ENCODE measurements around the gene WWC2.
"Not testable (repeated sequence)": the region's sequence is repeated elsewhere in the genome, so short reads cannot be mapped to it uniquely, and the experiment has no call there.

WWC2 gene

DNA sequence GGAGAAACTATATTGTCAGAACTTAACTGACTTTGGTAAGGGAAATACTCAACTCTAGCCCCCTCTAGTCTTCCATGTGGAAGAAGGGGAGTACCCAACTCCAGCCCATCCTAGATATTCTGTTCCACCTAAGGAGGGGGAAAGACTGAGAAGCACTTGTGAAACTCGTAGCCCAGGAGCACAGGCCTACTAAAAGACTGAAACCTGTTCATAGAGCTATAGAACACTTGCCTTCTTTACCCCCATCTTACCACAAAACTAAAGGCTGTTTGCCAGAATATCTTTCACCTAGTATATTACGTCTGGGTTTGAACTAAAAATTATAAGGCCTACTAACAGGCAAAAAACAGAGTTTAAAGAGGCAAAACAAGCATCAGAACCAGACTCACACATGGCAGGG lies 205.5 kb downstream of the WWC2 start:
- no peak for DNase-seq

DNA sequence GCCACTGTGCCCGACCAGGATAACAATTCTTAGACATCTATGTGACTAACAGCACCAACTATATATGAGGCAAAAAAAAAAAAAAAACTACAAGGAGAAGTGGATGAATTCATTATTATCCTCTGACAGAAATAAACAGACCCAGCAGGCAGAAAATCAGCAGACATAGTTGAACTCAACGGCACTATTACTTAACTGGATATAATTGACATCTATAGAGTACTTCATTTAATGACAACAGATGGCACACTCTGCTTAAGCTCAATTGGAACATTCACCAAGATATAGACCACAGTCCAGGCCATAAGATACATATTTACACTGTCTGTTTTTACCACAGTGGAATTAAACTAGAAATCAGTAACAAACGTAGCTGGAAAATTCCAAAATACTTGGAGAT lies 207.8 kb downstream of the WWC2 start:
- DNase-seq, result no peak

DNA sequence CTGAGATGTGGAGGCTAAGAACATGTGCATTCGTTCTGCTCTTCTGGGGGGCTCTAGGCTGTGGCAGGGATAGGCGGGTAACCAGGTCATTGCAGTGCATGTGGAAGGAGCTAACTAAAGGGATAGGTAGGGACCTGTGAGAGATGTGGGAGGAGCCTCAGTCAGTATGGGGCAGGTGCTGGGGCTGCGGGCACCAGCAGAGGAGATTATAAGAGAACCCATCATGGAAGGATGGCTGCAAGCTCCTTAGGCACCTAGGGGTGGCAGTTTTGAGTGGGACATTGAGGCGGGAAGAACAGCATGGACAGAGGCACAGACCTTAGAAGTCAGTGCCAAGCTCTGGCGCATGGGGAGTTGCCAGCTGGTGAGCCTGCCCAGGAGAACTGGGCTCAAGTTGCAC lies 213.8 kb downstream of the WWC2 start:
- DNase-seq, result no peak

DNA sequence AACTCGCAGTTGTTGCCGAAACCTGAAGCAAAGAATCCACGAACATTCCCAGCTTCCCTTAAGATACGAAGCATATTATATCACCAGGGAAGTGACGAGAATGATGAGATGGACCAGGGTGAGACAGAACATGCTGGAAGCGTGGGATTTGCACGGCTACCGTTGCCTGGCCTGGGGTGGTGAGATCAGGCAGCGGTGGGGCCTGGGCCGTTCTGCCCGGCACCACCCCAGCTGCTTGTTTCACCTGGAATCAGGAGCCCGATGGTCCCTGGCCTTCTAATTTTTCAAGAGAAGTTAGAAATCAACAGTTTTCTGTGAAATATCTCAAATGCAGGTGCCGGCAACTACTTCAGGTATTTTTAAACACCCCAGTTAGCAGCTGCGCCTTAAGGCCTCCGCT lies 215.3 kb downstream of the WWC2 start:
- no peak for DNase-seq

DNA sequence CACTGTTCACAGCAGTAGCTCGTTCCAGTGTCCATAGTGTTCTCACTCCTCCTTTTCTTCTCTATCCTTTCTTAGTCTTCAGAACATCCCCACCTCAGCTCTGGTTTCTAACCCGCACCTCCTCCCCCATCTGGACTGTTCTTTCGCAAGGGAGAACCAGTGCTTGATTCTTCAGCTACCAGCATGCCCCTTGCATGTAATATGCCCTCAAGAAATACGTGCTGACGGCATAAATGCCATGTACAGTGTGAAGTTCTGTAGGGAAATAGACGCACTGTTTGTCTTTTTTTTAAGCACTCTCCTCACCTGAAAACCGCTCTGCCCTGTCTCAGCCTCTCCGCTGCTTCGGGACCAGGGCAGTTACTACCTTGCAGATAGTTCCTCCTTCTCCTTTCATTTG lies 215.7 kb downstream of the WWC2 start:
- no peak for DNase-seq

DNA sequence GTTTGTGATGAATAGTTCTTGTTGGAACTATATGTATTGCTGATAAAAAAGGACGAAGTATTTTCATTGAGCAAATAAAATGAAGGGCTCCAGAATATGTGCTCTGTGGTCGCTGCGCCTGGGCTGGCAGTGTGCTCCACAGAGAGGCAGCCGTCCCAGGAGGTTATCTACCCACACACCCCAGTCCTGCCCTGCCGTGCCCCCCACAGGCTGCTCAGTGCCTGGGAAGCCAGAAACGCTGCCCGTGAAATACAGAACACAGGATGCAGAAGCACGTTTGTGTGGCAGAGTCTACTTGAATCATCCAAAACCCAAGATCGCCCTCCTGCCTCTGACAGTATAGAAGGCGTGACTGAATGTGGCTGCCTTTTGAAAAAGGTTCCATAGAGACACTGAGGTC lies 219.6 kb downstream of the WWC2 start:
- no peak for DNase-seq

DNA sequence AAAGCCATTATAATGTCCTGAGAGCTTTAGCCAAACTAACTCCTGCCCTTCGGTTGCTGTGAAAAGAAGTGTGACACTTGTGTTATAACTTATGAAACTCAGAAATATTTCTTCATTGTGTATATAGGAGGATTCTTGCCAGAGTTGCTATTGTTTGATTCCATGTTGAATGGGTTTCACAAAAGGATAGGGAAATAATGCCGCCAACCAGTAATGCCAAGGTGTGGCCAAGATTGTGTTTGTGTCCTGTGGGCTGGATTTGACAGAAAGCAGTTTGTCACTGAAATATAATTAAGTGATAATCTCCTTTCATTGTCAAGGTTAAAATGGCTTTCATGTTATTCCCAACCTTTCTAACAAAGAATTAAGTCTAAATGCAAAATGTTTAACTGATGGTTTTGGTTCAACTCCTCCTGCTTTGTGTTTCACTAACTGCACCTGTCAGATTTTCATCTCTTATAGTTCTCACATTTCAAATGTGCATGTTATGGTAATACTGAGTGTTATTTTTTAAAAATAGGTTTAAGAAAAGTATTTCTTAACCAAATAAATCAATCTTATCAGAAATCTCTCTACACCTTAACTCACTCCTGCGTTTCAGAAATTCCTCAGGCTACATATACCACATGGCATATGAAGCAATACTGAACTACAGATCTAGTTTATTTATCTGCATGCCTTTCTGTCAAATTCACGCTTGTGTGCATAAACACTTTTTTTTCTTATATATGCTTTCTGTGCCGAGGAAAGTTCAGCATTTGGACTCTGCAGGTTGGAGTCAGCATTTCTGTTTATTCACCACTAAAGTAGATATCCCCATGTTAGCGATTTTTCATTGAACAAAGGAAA lies 221.4 kb downstream of the WWC2 start, which contains the start of gene CLDN22:
TSS of gene CLDN22 (minus strand) at position 66 of the 849 bp plus-strand sequence. CDS start at position 8, 58 bp downstream.
- DNase-seq, result no peak

DNA sequence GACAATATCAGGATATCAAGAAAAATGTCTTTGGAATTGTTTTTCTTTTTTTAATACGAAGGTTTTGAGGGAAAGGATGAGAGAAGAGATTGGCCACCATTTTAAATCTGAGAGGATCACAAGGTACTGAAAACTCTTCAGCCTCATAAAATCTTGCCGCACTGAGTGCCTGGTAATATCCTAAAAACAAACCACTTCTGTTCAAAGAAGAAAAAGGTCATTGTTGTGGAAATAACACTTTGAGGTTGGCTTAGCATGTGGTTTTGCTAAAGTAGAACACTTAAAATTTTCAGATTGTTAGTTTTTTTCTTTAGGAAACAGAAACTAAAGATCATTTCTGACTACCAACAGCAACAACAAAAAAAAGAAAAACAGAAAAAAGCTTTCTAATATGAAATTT lies 222.0 kb downstream of the WWC2 start:
- no peak for DNase-seq

DNA sequence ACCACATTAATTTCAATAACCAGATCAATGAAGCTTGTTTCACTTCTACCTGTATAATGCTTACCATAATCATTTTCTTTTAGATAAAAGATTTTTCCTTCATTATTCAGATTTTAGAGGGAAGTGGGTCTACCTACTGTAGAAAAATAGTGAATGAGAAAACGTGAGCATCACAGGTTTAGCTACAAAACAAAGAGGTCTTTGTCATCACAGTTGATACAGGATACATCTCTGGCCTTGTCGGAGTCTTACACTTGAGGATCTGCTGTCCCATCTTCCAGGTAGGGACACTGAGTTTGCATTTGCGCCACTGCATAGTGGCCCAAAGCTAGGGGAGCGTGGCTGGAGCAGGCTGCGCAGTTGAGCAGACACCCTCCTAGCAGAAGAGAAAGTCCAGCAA lies 222.5 kb downstream of the WWC2 start:
- DNase-seq, result no peak

DNA sequence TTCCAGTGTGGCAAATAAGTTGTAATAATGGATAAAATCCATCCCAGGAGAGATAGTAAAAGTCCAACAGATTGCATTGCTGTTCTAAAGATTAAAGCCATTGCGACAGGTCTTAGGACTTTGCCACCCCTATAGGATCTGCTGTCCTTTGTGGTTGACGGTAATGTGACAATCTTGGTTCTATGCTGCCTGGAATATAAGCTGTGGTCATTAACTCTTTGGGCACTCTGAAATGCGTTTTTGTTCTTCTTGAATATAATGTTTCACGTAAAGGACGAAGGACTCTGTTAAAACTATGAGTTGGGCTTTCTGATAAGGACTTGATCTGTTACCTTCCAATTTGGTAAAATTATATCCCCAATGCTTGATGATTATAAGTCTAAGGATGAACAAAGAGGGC lies 223.3 kb downstream of the WWC2 start, which contains the start of gene CLDN24:
TSS of gene CLDN24 (minus strand) at position 101 of the 400 bp plus-strand sequence. CDS start at position 101, 0 bp downstream.
- no peak for DNase-seq

DNA sequence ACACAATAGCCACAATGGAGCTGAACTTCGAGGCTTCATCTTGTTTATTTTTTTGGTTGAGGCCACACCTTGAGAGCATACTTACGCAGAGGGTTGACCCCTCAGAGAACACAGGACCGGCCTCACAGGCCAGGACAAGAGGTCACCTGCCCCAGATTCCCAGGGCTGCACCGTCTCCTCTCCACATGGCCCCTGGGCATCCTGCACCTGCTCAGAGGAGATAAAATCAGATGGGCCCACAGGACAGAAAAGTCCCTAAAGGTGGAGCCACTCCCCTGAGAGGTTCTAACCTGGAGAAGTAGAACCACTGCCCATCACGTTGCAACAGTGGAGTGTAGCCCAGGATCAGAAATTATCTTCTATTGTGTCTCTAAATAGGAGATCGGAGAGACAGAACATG lies 224.2 kb downstream of the WWC2 start:
- DNase-seq, result no peak

DNA sequence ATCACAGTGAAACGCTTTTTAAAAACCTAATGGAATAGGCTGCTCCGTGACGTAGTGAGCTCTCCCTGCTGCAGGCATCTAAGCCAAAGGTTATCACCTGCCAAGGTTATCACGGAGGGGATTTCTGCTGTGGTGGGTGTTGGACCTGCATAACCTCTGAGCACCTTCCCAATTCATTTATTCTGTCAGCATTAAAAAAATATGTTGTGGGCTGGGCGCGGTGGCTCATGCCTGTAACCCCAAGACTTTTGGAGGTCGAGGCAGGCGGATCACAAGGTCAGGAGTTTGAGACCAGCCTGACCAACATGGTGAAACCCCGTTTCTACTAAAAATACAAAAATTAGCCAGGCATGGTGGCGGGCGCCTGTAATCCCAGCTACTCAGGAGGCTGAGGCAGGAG lies 225.0 kb downstream of the WWC2 start:
- DNase-seq, result not testable (repeated sequence)

DNA sequence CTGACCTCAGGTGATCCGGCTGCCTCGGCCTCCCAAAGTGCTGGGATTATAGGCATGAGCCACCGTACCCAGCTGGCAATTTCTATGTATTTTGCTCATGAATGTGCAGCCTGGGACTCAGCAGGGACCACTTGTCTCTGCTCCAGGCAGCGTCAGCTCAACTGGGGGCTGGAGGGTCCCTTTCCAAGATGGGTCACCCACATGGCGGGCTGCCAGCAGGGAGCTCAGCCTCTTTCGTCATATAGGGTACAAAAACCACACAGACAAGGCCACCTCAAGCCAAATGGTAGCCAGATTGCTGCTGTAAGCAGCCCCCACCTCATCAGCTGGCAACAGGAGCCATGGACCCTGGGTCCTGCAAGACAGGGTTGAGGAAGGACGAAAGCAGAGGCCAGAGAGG lies 225.6 kb downstream of the WWC2 start:
- no peak for DNase-seq

DNA sequence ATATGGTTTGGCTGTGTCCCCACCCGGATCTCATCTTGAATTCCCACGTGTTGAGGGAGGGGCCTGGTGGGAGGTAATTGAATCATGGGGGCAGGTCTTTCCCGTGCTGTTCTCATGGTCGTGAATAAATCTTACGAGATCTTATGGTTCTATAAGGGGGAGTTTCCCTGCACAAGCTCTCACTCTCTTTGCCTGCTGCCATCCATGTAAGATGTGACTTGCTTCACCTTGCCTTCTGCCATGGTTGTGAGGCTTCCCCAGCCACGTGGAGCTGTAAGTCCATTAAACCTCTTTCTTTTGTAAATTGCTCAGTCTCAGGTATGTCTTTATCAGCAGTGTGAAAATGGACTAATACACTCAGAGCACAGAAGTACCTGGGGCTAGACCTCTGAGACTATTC lies 227.3 kb downstream of the WWC2 start:
- DNase-seq, result not testable (repeated sequence)

DNA sequence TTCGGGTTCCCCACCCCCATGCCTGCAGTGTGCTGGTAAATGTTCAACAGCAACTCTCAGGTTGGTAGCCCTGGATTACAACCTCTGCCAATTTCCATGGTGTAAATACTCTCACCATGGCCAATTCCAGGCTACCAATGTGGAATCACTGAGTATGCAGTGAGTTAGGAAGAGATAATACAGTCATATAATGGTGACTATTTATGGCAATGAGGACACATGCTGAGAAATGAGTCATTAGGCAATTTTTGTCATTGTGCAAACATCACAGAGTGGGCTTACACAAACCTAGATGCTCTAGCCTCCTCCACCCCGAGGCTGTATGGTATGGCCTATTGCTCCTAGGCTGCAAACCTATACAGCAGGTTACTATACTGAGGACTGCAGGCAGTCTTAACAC lies 227.8 kb downstream of the WWC2 start:
- no peak for DNase-seq

DNA sequence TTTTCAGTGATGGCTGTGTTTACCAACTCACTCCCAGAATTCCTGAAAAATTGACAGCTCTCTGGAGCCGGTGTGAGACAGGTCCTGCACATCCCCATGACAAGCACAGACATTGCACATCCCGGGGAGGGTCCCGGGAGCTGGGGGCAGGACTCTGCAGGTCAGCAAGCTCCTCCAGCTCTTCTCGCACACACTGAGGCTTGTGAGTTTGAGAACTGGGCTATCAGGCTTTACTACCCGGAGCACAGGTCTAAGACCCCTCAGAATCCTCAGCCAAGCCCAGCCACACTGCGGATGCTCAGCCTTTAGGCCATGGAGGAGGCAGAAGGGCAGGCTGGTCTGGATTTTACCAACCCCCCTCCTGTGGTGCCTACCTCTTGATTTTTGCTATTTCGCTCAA lies 228.8 kb downstream of the WWC2 start:
- DNase-seq, result no peak

DNA sequence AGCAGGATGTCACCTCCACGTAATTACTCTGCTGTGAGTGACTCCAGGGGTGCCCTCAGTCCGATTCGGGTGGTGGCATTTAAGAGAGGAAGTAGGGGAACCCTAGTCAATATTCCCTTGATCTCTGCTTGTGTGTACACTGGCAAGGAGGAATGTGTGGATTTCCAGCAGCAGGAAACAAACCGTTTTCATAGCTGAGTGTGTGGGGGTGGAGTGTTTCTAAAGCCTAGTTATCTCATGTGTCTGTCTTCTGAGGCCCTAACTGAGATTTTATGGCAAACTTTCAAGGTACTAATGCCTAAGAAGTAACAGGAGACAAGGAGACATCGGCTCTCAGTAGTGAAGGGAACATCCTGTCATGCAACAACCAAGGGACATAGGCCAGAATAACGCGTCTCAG lies 229.8 kb downstream of the WWC2 start:
- no peak for DNase-seq

DNA sequence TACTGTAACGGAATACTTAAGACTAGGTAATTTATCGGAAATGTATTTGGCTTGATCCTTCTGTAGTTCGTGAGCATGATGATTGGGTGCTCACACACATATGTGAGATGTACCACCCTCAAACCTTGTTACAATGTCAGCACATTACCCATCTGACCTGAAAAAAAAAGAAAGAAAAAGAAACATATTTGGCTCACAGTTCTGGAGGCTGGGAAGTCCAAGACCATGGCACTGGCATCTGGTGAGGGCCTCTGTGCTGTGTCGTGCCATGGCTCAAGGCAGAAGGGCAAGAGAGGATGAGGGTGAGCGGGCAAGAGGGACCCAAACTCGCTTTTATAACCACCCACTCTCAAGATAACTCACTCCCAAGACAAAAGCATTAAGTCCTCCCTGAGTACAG lies 230.2 kb downstream of the WWC2 start:
- DNase-seq, result no peak

DNA sequence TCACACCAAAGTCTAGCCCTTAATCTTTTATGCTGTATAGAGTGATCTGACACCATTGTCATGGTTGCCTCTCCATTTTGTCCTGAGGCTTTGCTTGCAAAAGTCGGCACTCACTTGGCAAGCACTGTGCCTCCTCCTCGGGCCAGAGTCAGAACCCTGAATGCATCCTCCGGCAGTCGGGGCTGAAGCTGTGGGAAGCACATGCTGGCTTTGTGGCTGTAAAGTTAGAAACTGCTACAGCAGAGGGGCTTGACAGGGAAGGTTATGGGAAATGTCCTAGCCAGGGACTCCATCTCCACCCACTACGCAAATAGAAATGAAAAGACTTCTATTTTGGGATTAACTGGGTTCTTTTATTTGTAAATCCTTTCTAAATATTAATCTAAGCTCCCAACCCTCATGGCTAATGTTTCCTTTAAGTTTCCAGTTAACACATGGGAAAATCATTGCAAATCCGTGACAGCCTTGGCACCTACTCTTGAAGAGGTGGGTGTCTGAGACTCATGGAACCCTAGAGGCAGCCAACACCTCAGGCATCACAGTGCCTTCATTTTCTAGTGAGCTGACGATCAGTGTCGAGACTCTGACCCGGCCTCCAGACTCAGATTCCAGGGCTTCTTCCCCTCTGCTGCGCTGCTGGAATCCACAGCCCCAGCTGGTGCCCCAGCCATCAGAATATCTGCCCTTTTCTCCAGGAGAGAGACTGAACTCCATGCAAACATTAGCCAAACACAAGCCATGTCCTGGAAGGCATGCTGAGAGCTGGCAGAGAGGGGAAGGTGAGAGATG lies 231.1 kb downstream of the WWC2 start:
- DNase-seq, result no peak

DNA sequence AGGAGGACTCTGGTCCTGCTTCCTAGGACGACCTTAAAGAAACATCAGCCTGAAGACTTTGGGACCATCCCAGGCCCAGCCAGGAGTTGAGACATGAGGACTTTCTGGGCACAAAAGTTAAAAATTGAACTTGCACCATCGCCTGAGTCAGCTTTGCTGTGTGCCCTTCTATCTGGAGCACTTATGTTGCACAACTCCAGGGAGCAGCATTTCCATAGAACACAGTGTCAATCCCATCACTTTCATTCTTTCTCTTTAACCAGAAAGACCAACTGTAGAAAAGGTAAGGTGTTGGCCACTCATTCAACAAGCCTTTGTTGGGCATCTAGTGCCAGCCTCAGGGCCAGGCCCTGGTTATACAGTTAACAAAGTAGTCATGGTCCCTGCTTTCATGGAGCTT lies 231.8 kb downstream of the WWC2 start:
- no peak for DNase-seq

DNA sequence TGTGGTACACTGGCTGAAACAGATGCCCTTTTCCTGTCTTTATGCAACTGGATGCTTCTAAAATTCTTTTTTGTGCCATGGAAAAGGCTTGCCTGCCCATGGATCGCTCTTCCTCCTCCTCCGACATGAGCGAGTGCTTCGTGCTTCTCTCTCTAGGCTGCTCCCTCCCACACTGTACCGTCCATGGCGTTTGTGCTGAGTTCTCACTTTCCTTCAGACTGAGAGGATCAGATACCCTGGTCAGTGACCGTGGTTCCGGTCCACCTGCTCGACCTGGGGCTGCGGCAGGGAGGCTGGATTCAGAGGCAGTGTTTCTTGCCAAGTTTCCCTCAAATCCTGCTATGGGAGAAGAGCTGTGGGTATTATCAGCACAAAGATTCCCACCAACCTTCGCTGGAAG lies 233.4 kb downstream of the WWC2 start:
- DNase-seq, result no peak

DNA sequence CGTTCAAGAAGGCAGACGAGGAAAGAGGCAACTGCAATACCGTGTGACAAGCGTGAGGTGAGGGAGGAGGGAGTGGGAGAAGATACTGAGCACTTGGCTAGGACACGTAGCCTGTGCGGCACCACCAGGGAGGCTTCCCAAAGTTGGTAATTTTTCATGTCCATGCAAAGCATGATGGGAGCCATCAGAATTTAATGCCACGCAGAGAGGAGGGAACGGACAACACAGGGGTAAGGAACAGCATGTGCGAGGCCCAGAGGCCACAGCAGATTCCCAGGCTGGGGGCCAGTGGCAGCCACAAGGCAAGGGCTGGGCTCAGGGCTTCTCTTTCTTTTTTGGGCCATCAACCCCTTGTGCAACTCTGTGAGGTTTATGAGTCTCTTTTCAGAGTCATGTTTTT lies 234.1 kb downstream of the WWC2 start:
- DNase-seq, result no peak

DNA sequence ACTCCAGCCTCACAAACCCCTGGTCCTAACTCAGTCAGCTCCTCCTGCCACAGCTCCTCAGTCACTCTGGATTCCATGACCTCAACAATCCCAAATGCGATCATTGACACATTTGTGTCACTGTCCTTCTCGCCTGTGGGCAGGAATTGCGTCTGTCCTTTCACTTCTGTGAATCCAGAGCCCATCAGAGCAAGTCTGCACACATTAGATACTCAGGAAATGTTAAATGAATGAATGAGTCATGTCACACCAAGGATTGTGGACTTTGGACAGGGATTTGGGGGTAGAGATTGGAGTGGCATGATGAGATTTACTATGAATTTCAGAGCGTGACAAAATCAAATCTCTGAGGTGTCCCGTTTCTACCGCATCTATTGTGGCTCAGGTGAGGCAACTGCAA lies 234.9 kb downstream of the WWC2 start:
- no peak for DNase-seq

DNA sequence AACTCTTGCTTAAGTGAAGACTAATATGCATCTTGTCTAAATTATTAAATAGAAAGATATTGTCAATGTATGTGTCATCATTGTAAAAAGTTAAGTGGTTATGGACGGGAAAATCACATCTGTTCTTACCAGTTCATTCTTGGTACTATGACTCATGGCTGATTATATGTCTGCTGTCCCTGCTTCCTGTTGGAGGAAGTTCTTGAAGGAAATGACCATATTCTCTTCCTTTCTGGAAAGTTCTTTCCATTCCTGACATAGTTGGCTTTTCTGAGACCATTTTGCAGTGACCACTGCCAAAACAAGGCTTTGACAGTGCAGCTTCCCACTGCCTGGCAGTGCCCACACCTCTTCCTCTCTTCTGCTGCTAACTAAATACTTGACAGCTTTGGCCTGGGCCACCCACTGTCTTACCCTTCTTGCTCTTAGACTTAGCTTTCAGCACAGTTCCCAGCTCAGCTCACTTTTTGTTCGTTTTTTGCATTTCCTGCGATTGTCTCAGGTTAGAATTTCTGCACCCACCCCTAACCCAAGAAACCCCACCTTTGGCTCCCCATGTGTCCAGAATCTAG lies 236.4 kb downstream of the WWC2 start:
- DNase-seq, result no peak

All from eye (tissue), 1 donor.